Measurements from ENCODE around the gene ANXA4. TPM values are rescaled to one million over a fixed set of nuclear protein-coding genes. Genes with fewer than 3 reads are reported as not detected.

Gene ANXA4
- polyA plus RNA-seq, 10 donors: 24.4 to 40.2 (median 29.1) TPM

GRCh38 chr2:69774984-69775982 lies 33.3 kb downstream of the ANXA4 start:
- no peak for DNase-seq

- DNase-seq: no peak
These were observed 35.2 kb downstream of the ANXA4 start for GRCh38 chr2:69776886-69777785.

GRCh38 chr2:69777786-69778105 lies 35.8 kb downstream of the ANXA4 start:
- no peak for DNase-seq

DNA sequence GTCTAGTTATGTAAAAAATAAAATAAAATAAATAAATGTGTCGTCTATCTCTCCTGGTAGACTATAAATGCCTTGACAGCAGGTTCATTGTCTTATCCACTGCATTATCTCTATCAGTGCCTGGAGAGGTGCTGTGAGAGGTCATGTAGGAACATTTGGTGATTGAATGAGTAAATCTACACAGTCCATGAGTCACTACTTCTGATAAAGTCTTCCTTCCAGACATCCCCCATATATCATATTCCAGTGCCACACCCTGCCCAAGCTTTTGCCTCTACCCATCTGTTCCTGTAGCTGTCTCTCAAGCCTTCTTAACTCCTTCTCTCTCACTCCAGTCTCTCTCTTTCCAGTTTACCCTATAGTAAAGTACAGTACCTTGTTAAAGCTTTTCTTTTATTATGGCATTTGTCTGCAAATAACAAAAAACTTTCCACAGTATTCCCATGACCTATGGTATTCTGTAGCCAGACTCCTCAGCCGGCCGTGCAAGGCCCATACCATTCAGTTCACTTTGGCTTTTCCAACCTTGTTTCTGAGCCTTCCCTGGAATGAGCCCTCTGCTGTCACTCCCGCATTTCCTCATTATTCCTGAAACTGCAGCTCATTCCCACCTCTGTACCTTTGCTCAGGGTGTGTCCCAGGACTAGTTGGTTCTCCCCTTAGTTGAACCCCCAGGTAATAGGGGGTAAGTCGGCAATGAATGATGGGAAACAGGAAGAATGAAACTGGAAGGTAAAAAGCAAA lies 37.5 kb downstream of the ANXA4 start:
- DNase-seq: no peak

DNA sequence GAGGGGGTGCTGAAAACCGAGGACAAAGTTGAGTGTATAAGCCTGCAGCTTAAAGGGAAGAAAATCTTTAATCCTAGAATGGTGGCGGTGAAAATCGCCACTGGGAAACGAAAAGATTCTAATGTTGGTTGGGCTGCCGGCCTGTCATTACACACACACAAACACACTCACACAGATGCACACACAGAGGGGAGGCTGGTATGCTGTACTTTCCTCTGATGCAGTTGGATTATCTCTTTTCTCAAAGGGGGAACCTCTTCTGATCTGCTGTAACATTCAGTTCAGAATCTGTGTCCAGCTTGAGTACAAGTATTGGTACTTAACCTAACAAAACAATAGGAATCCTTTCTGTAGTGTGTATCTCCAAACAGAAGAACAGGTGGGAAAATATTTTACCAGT lies 39.0 kb downstream of the ANXA4 start:
- DNase-seq: no peak

DNA sequence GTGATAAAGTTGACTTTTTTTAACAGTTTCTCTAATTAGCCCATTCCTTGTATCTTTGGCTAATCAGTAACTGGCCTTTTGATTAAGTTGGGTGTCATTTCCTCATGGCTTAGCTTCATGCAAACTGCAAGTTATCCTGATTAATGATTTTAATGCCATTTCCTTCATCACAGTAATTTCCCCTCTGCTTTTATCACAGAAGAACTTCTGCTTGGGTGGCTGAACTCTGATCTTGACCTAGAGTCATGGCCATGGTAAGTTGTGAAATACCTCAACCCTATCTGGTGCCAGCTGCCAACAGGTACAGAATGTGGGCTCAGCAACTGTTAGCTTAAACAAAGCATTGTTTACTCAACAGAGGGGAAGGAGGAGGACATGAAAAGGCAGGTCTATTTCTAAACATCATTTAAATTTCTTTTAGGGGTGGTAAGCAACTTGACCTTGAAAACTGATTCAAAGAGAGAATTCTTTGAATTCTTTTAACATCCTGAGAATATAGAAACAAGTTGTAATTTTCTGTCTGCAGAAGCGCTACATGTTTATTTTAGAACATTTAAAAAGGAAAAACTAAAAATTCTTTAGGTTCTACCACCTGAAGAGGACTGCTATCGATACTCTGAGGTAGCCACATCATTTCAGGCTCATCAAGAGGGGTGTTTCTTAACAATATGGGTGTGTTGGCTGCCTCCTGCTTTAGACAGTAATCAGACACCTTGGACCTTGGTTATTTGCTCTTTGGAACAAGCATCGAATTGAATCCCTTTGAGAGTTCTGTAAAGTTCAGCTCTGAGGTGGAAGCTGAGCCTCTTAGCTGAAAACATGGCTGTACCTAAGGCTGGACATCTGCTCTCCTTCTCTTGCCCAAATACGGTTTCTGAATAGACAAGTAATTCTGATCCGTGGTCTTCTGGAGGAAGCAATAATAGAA lies 39.7 kb downstream of the ANXA4 start:
- no peak for DNase-seq

DNA sequence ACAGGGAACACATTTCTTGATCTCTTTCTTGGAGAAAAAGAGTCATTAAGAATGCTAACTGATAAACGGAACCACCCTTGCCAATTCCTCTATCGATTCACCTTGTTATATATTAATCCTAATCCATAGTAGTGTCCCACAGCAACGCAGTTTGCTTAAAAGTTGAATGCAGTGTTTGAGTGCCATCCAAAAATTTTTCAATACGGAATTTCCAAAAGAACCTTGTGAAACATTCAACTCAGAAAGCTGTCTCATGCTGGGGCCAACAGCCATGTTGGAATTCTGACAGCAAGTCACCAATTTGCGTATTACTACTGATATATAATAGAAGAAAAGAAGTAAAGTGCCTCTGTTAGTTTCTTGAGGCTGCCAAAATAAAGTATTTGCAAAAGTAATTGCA lies 42.3 kb downstream of the ANXA4 start:
- no peak for DNase-seq

GRCh38 chr2:69785358-69785757 lies 43.4 kb downstream of the ANXA4 start:
- DNase-seq: no peak

DNA sequence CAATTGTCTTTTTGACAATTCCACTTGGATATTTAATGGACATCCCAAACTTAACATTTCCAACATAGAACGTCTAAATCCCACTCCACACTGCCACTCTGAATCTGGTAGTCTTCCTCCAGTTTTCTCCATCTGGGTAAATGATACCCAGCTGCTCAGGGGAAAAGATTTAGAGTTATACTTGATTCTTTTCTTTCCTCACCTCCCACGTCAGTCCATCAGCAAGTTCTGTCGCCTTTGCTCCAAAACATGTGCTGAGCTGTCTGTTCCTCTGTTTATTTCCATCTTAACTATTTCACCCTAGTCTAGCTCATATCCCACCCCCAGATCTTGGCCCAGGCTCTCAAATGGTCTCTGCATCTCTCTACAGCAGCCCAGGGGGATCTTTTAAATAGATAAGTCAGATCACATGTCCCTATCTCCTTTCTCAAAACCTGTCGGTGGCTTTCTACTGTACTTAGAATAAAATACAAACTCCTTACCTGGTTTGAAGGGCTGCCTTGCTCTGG lies 44.2 kb downstream of the ANXA4 start:
- no peak for DNase-seq

GRCh38 chr2:69789175-69789721 lies 47.3 kb downstream of the ANXA4 start:
- DNase-seq: peak; percentile 53 to 82 (median 82)

DNA sequence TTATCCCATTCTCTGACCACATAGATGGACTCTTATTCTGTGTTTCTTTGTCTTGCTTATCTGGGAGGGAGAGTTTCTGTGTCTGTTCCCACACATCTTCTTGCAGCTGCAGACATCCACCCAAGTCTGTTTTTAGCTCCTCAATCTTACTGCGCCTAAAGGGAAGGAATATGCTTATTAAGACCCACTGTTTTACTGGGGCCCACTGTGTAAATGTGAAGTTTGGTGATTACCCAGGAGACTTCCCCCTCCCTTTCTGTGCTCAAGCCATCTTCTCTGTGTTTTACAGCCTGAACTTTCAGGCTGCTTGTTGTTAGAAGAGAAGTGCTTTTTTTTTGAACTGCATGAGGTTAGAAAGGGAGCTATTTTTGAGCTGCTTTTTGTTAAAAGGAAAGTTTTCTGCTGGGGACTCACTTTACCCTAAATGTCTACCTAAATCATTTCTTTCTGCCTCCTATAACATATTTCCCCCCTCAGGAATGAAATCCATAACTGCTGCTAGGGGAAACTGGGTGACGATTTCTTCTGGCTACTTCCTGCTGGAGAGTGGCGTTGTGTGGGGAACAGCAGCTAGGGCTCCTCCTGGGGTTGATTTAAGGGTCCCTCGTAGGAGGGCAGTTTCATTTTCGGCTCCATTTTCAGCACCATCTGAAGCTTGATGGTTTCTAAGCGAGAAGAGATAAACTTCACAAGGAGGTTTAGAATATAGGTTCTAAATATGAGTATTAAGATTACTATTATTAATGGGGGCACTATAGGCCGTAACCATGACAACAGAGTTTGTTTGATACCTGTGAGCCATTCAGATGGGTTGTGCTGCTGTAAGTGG lies 48.1 kb downstream of the ANXA4 start:
- DNase-seq: peak; percentile 45 to 85 (median 55)

DNA sequence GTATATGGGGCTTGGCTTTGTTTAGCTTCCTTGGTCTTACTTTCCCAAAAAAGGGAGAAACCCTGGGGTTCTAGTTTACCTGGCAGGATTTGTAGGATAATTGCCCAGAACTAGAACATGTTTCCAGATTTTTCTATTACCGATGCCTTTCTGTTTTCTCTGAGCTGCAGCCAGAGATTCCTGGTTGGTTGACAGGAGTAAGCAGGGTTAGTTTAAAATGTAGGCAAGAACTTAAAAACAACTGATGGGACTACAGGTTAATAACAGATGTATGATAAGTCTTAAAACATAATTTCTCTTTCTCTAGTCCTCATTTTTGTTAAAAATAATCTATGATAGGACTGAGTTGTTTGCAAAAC lies 48.6 kb downstream of the ANXA4 start:
- no peak for DNase-seq

GRCh38 chr2:69791045-69791444 lies 49.1 kb downstream of the ANXA4 start:
- peak; percentile 27 to 61 (median 46) for DNase-seq

- DNase-seq: no peak
These were observed 54.2 kb downstream of the ANXA4 start for GRCh38 chr2:69796174-69796573.

DNA sequence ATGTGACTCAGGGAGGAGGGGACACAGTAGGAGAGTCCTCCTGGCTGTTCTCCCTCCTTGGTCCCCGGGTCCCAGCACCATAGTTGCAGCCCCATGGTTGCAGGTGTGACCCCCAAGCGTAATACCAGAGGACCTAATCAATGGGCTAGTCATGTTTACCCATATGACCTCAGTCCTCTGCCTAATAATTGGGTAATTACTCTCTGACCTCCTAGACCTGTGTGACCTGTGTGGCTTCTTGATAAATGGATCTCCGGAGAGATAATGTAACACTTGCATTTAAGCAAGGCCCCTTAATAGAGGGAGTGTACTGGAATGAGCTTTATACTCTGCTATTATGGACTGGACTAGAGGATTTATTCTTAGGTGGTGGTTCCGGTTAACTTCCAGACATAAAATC lies 55.3 kb downstream of the ANXA4 start:
- DNase-seq: no peak

DNA sequence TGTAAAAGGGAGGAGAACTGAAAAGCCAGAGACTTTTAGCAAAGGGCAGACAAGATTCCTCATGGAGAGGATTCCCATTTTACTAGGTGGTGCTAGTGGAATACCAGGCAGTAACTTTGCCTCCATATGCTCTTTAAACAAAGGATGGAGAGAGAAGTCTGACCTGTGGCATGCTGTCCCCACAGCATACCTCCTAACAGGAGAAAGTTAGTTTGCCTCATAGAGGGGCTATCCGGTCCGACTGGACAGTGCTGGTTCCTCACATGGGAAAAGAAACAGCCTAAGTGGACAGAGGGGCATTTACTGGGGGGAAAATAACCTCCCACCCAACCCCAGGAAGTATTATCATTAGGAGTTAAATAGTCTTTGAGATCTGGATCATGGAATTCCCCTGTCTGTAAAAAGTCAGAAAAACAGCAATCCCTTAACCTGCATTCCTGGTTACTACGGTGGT lies 55.9 kb downstream of the ANXA4 start:
- DNase-seq: no peak

GRCh38 chr2:69798290-69798908 lies 56.5 kb downstream of the ANXA4 start:
- peak in 2 of 3 donors; percentile 44 to 83 for DNase-seq

- DNase-seq: peak in 1 of 3 donors; percentile 21
These were observed 57.1 kb downstream of the ANXA4 start for GRCh38 chr2:69798909-69799526.

Data from muscle of back (tissue), 11 donors.